NCI-H1105 treated with DMSO at 0.1 percent for 48 hours (cell line): ENCODE measurements around the gene RRP36.

Experiments used
- DNase-seq: peaks from one replicate; lab custom pipeline; 2025; lab: John Stamatoyannopoulos, UW

Gene RRP36

GRCh38 chr6:43007126-43007525, 14.3 kb upstream of the RRP36 start:
- no peak for DNase-seq

- peak; percentile 41 for DNase-seq
Observed at GRCh38 chr6:43009124-43009523, 12.3 kb upstream of the RRP36 start.

GRCh38 chr6:43011207-43011606, 10.2 kb upstream of the RRP36 start:
- DNase-seq: no peak

GRCh38 chr6:43012364-43012763, 9.1 kb upstream of the RRP36 start:
- no peak for DNase-seq

GRCh38 chr6:43013097-43013842, 8.2 kb upstream of the RRP36 start:
- DNase-seq: peak; percentile 54

GRCh38 chr6:43013843-43014433, 7.5 kb upstream of the RRP36 start, which contains the start of the genes KLHDC3 and MEA1:
KLHDC3 (plus strand) TSS chr6:43014249; CDS start chr6:43017193, 2,944 bp downstream.
MEA1 (minus strand) TSS chr6:43013946; CDS start chr6:43013813, 133 bp downstream.
- DNase-seq: peak; percentile 100

GRCh38 chr6:43014434-43014909, 7.0 kb upstream of the RRP36 start:
- no peak for DNase-seq

GRCh38 chr6:43016176-43016942, 5.1 kb upstream of the RRP36 start:
- no peak for DNase-seq

- DNase-seq: no peak
Observed at GRCh38 chr6:43016943-43017334, 4.5 kb upstream of the RRP36 start.

GRCh38 chr6:43019152-43019551, 2.3 kb upstream of the RRP36 start:
- DNase-seq: no peak

- DNase-seq: no peak
Observed at GRCh38 chr6:43020052-43020705, 1.2 kb upstream of the RRP36 start.

GRCh38 chr6:43020847-43021246, 576 bp upstream of the RRP36 start:
- no peak for DNase-seq

GRCh38 chr6:43024436-43024835, 3.0 kb downstream of the RRP36 start:
- no peak for DNase-seq

GRCh38 chr6:43026365-43026764, 4.9 kb downstream of the RRP36 start:
- no peak for DNase-seq

GRCh38 chr6:43029120-43029519, 7.7 kb downstream of the RRP36 start:
- DNase-seq: no peak

- no peak for DNase-seq
Observed at GRCh38 chr6:43032326-43032725, 10.9 kb downstream of the RRP36 start.

- DNase-seq: no peak
Observed at GRCh38 chr6:43033496-43034189, 12.2 kb downstream of the RRP36 start.

GRCh38 chr6:43034190-43034525, 12.7 kb downstream of the RRP36 start:
- DNase-seq: no peak

- DNase-seq: no peak
Observed at GRCh38 chr6:43035495-43036194, 14.2 kb downstream of the RRP36 start.

GRCh38 chr6:43036712-43037111, 15.3 kb downstream of the RRP36 start:
- no peak for DNase-seq

- no peak for DNase-seq
Observed at GRCh38 chr6:43037197-43037596, 15.8 kb downstream of the RRP36 start.
